HG02981 (cell line): ENCODE results near the gene C10orf143.
A peak's percentile ranks its signal among the peaks of the same experiment; 100 is the strongest.
"Not testable (repeated sequence)": the region's sequence is repeated elsewhere in the genome, so short reads cannot be mapped to it uniquely, and the experiment has no call there.

Experiments used
- ATAC-seq: cut with Tn5 transposase; IDR thresholded peaks from one replicate; pipeline ENCODE4 v1.9.1; 2021; ENCODE audit warnings: mild to moderate bottlenecking, moderate library complexity; ENCODE audit not compliant: unreplicated experiment

The C10orf143 gene

GRCh38 chr10:130110246-130111112 lies at the start of gene C10orf143:
Gene C10orf143 (minus strand): TSS chr10:130110830. CDS start chr10:130110772, 58 bp downstream.
- ATAC-seq: peak; percentile 81

GRCh38 chr10:130159192-130159794 lies 48.7 kb upstream of the C10orf143 start:
- ATAC-seq: no peak

GRCh38 chr10:130146042-130146441 lies 35.4 kb upstream of the C10orf143 start:
- no peak for ATAC-seq

- peak; percentile 80 for ATAC-seq
Measured at GRCh38 chr10:130141878-130142277, 31.2 kb upstream of the C10orf143 start.

GRCh38 chr10:130141460-130141859 lies 30.8 kb upstream of the C10orf143 start:
- ATAC-seq: peak; percentile 34

DNA sequence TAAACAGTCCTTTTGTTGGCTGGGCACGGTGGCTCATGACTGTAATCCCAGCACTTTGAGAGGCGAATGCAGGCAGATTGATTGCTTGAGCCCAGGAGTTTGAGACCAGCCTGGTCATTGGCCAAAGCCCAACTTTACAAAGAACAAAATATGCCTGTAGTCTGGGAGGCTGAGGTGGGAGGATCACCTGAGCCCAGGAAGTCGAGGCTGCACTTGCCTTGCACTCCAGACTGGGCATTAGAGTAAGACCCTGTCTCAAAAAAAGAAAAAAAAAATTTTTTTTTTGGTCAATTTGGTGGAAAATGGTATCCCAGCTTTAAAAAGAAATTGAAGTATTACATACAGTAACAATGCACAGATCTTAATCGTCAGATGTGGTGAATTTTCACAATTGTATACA lies 30.4 kb upstream of the C10orf143 start:
- no peak for ATAC-seq

DNA sequence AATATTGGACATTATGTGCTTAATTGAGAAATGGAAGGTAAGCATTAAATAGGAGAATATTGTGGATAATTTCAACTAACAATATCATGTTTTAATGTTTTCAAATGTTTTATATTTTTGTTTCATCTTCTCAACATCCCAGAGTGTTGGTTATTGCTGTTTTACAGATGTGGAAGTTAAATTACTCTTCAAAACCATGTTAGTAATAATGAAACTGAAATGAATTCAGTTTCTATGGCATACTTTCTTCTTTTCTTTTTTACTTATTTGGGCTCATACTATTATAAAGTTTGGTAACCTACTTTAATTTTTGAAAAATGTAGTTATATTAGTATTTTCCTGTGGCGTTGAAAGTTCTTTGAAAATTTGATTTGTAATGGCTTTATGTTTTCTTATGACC lies 29.8 kb upstream of the C10orf143 start:
- no peak for ATAC-seq

DNA sequence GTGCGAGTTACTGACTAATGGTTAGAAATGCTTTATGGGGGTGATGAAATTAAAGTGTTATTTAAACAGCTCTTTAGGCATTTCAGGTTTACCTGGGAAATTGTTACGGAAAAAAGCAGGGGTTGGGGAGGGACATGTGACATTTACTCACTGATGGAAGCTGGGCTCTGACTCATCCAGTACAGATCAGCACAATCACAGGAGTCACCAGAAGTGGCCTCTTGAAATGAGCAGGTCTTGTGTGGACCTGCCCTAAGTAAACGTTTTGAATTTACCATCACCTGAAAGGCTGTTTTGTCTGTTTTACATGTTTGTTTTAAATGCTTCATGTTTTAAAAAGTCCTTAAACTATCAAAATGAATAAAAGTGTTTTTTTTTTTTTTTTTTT lies 27.8 kb upstream of the C10orf143 start:
- no peak for ATAC-seq

- ATAC-seq: no peak
Measured at GRCh38 chr10:130137659-130138478, 27.2 kb upstream of the C10orf143 start.

DNA sequence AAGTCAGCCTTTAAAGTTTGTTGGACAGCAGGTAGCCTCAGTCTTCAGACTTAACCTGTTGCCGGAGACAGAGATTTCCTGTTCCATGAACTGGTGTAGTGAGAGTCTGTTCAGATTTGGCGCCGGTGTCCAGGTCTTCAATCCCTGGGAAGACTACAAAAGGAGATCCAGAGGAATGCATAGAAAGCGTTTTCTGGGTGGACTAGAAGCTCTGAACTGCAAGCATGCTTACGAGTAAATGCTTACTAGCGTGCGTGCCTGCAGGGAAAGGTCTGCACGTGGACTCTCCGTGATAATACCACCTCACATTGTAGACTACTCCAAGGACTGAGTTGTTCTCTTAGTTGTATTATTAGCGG lies 26.4 kb upstream of the C10orf143 start:
- no peak for ATAC-seq

GRCh38 chr10:130136226-130137089 lies 25.8 kb upstream of the C10orf143 start, which contains the start of gene GLRX3:
Gene GLRX3 (plus strand): TSS chr10:130136391. CDS start chr10:130136421, 30 bp downstream.
- peak; percentile 81 for ATAC-seq

GRCh38 chr10:130135676-130136225 lies 25.1 kb upstream of the C10orf143 start:
- ATAC-seq: no peak

DNA sequence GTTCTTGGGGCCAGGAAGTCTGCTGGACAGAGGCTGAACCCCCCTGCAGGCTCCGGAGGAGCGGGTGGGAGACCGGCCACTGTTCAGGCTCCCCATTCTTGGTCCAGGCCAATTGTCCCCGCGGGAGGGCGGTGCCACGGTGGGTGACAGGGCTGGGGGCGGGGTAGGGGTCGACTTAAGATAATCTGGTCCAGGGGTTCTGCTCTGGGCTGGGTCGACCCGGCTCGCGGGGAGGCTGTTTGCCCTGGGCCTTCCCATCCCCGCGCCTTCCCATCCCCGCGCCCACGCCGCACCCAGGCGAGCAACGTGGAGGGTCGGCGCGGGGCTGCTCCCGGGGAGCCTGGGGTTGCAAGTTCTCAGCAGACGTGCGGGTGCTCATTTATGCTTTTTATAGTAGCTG lies 18.3 kb upstream of the C10orf143 start:
- ATAC-seq: no peak

- no peak for ATAC-seq
Measured at GRCh38 chr10:130128062-130128781, 17.6 kb upstream of the C10orf143 start.

- peak; percentile 95 for ATAC-seq
Measured at GRCh38 chr10:130127364-130128061, 16.9 kb upstream of the C10orf143 start.

DNA sequence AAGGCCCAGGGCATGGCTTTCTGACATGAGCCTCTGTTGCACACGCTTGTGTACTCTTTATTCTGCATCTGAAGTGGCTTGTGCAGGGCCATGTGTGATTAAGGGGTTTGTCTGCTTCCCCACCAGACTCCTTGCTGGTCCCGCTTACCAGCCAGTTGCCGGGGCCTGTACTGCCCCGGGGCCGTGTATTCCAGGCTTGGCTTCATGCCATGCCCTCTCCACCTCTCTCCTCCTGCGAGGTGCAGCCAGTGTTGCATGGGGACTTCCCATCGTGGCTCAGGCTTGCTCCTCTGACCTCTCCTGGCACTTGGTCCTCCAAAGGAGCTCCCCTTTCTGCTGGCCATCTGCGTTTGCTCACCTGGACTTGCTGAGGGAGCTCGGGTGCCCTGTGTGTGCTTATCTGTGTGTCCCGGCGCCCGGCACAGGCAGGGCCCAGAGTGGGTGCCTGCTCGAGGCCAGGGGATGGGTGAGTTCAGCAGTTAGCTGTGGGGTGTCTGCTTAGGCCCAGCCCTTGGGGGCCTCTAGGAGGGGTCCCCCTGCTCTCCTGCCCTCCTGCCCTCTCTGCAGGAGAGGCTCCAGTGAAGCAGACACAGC lies 11.0 kb upstream of the C10orf143 start:
- ATAC-seq: no peak

DNA sequence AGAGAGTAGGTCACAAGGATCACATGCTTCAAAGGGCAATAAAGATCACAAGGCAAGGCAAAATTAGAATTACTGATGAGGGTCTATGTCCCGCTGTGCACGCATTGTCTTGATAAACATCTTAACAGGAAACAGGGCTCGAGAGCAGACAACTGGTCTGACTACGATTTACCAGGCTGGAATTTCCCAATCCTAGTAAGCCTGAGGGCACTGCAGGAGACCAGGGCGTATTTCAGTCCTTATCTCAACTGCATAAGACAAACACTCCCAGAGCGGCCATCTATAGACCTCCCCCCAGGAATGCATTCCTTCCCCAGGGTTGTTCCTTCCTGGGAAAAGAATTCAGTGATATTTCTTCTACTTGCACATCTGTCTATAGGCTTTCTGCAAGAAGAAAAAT lies 6.9 kb upstream of the C10orf143 start:
- not testable (repeated sequence) for ATAC-seq

GRCh38 chr10:130116942-130117341 lies 6.3 kb upstream of the C10orf143 start:
- ATAC-seq: not testable (repeated sequence)
